Measurements from ENCODE around the gene ZBTB1. TPM values are rescaled to one million over a fixed set of nuclear protein-coding genes. Genes with fewer than 3 reads are reported as not detected.
"Not testable (repeated sequence)": the region's sequence is repeated elsewhere in the genome, so short reads cannot be mapped to it uniquely, and the experiment has no call there.

ZBTB1 gene
- total RNA-seq, 4 donors from 2014 or later: 17.8 to 41.8 (median 23.9) TPM

- peaks cover 10 to 55% (median 21%) of the 10 kb centered on the region in 3 donors for H3K4me1 ChIP-seq
- WGBS, 2 donors: 66 to 77% methylated on average over 5 of the region's 5 CpGs
- no peaks in the 10 kb centered on the region for H3K9me3 ChIP-seq
Measured at GRCh38 chr14:64566651-64567122, 62.1 kb downstream of the ZBTB1 start.

GRCh38 chr14:64569138-64569631 is 64.6 kb downstream of the ZBTB1 start:
- Histone ChIP-seq H3K36me3 (no peaks in the 10 kb centered on the region), H3K27me3 (no peaks in the 10 kb centered on the region), H3K4me1 (peaks cover 13 to 63% (median 27%) of the 10 kb centered on the region in 3 donors), H3K27ac (peak overlapping the region; percentile 27 to 87 (median 61)), H3K4me3 (no peak overlapping the region), H3K9me3 (no peaks in the 10 kb centered on the region)
- WGBS, 2 donors: 20 to 39% methylated on average over 3 of the region's 3 CpGs
- no peak for DNase-seq
- intact Hi-C loops (cut with DNase I): no loop called here
- TF ChIP-seq, protein P1, sequence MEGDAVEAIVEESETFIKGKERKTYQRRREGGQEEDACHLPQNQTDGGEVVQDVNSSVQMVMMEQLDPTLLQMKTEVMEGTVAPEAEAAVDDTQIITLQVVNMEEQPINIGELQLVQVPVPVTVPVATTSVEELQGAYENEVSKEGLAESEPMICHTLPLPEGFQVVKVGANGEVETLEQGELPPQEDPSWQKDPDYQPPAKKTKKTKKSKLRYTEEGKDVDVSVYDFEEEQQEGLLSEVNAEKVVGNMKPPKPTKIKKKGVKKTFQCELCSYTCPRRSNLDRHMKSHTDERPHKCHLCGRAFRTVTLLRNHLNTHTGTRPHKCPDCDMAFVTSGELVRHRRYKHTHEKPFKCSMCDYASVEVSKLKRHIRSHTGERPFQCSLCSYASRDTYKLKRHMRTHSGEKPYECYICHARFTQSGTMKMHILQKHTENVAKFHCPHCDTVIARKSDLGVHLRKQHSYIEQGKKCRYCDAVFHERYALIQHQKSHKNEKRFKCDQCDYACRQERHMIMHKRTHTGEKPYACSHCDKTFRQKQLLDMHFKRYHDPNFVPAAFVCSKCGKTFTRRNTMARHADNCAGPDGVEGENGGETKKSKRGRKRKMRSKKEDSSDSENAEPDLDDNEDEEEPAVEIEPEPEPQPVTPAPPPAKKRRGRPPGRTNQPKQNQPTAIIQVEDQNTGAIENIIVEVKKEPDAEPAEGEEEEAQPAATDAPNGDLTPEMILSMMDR (IDR thresholded peaks at IDR 0.05): no peak
- TF ChIP-seq POLR2A (IDR thresholded peaks at IDR 0.05): no peak

More at GRCh38 chr14:64566651-64567122, 62.1 kb downstream of the ZBTB1 start:
- DNase-seq: no peak
- intact Hi-C loops (cut with DNase I): no loop called here
- TF ChIP-seq POLR2A (IDR thresholded peaks at IDR 0.05): no peak
- TF ChIP-seq, protein P1 (IDR thresholded peaks at IDR 0.05): no peak
- no peaks in the 10 kb centered on the region for H3K27me3 ChIP-seq
- peak overlapping the region in 3 of 4 donors; percentile 58 to 87 (median 76) for H3K27ac ChIP-seq
- H3K4me3 ChIP-seq: no peak overlapping the region
- H3K36me3 ChIP-seq: no peaks in the 10 kb centered on the region

- intact Hi-C loops (cut with DNase I); H3K27me3 ChIP-seq; H3K4me3 ChIP-seq; DNase-seq; H3K9me3 ChIP-seq; H3K36me3 ChIP-seq: not testable (repeated sequence)
- Histone ChIP-seq H3K4me1 (peaks cover 13 to 67% (median 27%) of the 10 kb centered on the region in 3 donors), H3K27ac (peak overlapping the region; percentile 39 to 87 (median 80))
- 55 to 67% methylated on average over 5 to 6 of the region's 7 CpGs for WGBS, 2 donors
Measured at GRCh38 chr14:64569646-64570045, 65.1 kb downstream of the ZBTB1 start.

- no peak overlapping the region for H3K4me3 ChIP-seq
- no peaks in the 10 kb centered on the region for H3K36me3 ChIP-seq
- intact Hi-C loops (cut with DNase I): no loop called here
- no peaks in the 10 kb centered on the region for H3K27me3 ChIP-seq
- H3K27ac ChIP-seq: peak overlapping the region; percentile 25 to 87 (median 68)
- H3K9me3 ChIP-seq: no peaks in the 10 kb centered on the region
- TF ChIP-seq POLR2A (IDR thresholded peaks at IDR 0.05): no peak
- TF ChIP-seq, protein P1 (IDR thresholded peaks at IDR 0.05): no peak
- peaks cover 13 to 64% (median 23%) of the 10 kb centered on the region in 3 donors for H3K4me1 ChIP-seq
- DNase-seq: no peak
Measured at GRCh38 chr14:64572386-64573104, 68.0 kb downstream of the ZBTB1 start.

DNA sequence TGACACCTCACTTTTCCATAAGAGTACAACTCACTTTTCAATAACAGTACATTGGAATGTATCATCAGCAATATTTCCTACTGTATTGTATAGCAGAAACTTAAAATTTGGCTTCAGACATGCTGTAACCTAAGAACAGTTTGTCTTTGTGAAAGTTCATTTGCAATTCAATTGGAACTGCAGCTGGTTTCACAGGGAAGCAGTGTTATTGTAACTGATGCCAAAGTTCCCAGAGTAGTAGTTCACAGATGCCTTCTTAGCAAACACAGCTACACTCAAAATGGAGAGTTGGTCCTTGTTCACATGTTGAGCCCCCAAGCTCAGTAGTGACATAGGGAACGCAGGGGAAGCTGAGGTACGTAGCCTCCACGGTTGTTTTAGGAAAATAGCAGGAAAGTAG is 68.5 kb downstream of the ZBTB1 start:
- DNase-seq: no peak
- peaks cover 13 to 62% (median 23%) of the 10 kb centered on the region in 3 donors for H3K4me1 ChIP-seq
- H3K27ac ChIP-seq: peak overlapping the region; percentile 25 to 87 (median 68)
- H3K4me3 ChIP-seq: no peak overlapping the region
- H3K36me3 ChIP-seq: no peaks in the 10 kb centered on the region
- intact Hi-C loops (cut with DNase I): no loop called here
- 65 to 68% methylated on average over 3 of the region's 3 CpGs for WGBS, 2 donors
- no peaks in the 10 kb centered on the region for H3K27me3 ChIP-seq
- TF ChIP-seq, protein P1 (IDR thresholded peaks at IDR 0.05): no peak
- TF ChIP-seq POLR2A (IDR thresholded peaks at IDR 0.05): no peak
- no peaks in the 10 kb centered on the region for H3K9me3 ChIP-seq

Small RNAs within 50 kb of the gene (small RNA-seq; reads per million reads assigned to genes)
- 0 reads per million in 4 donors for gene AL049869.4

Other genes starting within 250 kb of the ZBTB1 start
- gene ESR2, start 210.4 kb upstream of the ZBTB1 start, total RNA-seq: 1 to 10 TPM in 1 of 4 donors, under 1 TPM in 2, not detected in 1; 0.29 to 2.7 (median 0.31) TPM
- 10 to 100 TPM; 27.6 to 66.0 (median 53.8) TPM for gene MTHFD1, start 116.4 kb upstream of the ZBTB1 start, total RNA-seq
- under 1 TPM in 2 of 4 donors, not detected in 2; 0.04 to 0.38 TPM for gene AKAP5, start 39.3 kb upstream of the ZBTB1 start, total RNA-seq
- gene ZBTB25, start 932 bp upstream of the ZBTB1 start, total RNA-seq: 1 to 10 TPM; 2.4 to 8.0 (median 3.1) TPM
- gene HSPA2, start 36.0 kb downstream of the ZBTB1 start, total RNA-seq: 100 to 1,000 TPM in 2 of 4 donors, 10 to 100 TPM in 2; 18.9 to 130 (median 74.5) TPM
- gene PPP1R36, start 45.2 kb downstream of the ZBTB1 start, total RNA-seq: 1 to 10 TPM in 3 of 4 donors, under 1 TPM in 1; 0.23 to 1.3 (median 1.2) TPM
- gene PLEKHG3, start 199.7 kb downstream of the ZBTB1 start, total RNA-seq: 10 to 100 TPM; 44.6 to 87.8 (median 60.8) TPM